ENCODE data around the gene SLIT1. TPM values are rescaled to one million over a fixed set of nuclear protein-coding genes. Genes with fewer than 3 reads are reported as not detected.

The SLIT1 gene
- total RNA-seq, 1 donor from 2014 or later, result not detected

- DNase-seq (ENCODE audit: low read depth in 2 of 2), result no peak
Observed at GRCh38 chr10:97004591-97004990, 181.2 kb downstream of the SLIT1 start.

- no peak for DNase-seq (ENCODE audit: low read depth in 2 of 2)
Observed at GRCh38 chr10:97003804-97004201, 182.0 kb downstream of the SLIT1 start.

GRCh38 chr10:97003151-97003803 lies 182.5 kb downstream of the SLIT1 start:
- no peak for DNase-seq (ENCODE audit: low read depth in 2 of 2)

GRCh38 chr10:97002670-97003069 lies 183.1 kb downstream of the SLIT1 start:
- DNase-seq (ENCODE audit: low read depth in 2 of 2), result no peak

GRCh38 chr10:97001183-97001991 lies 184.4 kb downstream of the SLIT1 start:
- no peak for DNase-seq (ENCODE audit: low read depth in 2 of 2)

GRCh38 chr10:97000487-97001182 lies 185.1 kb downstream of the SLIT1 start:
- no peak for DNase-seq (ENCODE audit: low read depth in 2 of 2)

- DNase-seq (ENCODE audit: low read depth in 2 of 2), result no peak
Observed at GRCh38 chr10:96999987-97000386, 185.8 kb downstream of the SLIT1 start.

GRCh38 chr10:96999337-96999736 lies 186.4 kb downstream of the SLIT1 start:
- DNase-seq (ENCODE audit: low read depth in 2 of 2), result no peak

- peak in 1 of 2 donors; percentile 19 for DNase-seq (ENCODE audit: low read depth in 2 of 2)
Observed at GRCh38 chr10:96998329-96998888, 187.3 kb downstream of the SLIT1 start.

- DNase-seq (ENCODE audit: low read depth in 2 of 2), result no peak
Observed at GRCh38 chr10:96996275-96996965, 189.3 kb downstream of the SLIT1 start.

- peak in 1 of 2 donors; percentile 14 for DNase-seq (ENCODE audit: low read depth in 2 of 2)
Observed at GRCh38 chr10:96995851-96996250, 189.9 kb downstream of the SLIT1 start.

GRCh38 chr10:96992721-96993120 lies 193.0 kb downstream of the SLIT1 start:
- no peak for DNase-seq (ENCODE audit: low read depth in 2 of 2)

- DNase-seq (ENCODE audit: low read depth in 2 of 2), result no peak
Observed at GRCh38 chr10:96991313-96991841, 194.4 kb downstream of the SLIT1 start.

- no peak for DNase-seq (ENCODE audit: low read depth in 2 of 2)
Observed at GRCh38 chr10:96988426-96988825, 197.3 kb downstream of the SLIT1 start.

GRCh38 chr10:96987842-96988175 lies 197.9 kb downstream of the SLIT1 start:
- DNase-seq (ENCODE audit: low read depth in 2 of 2), result no peak

- no peak for DNase-seq (ENCODE audit: low read depth in 2 of 2)
Observed at GRCh38 chr10:96987141-96987841, 198.5 kb downstream of the SLIT1 start.

GRCh38 chr10:96986200-96986856 lies 199.4 kb downstream of the SLIT1 start:
- no peak for DNase-seq (ENCODE audit: low read depth in 2 of 2)

- no peak for DNase-seq (ENCODE audit: low read depth in 2 of 2)
Observed at GRCh38 chr10:96984541-96985131, 201.1 kb downstream of the SLIT1 start.

- DNase-seq (ENCODE audit: low read depth in 2 of 2), result no peak
Observed at GRCh38 chr10:96982149-96982930, 203.4 kb downstream of the SLIT1 start.
